Measurements from ENCODE around the gene JHY.

DNA sequence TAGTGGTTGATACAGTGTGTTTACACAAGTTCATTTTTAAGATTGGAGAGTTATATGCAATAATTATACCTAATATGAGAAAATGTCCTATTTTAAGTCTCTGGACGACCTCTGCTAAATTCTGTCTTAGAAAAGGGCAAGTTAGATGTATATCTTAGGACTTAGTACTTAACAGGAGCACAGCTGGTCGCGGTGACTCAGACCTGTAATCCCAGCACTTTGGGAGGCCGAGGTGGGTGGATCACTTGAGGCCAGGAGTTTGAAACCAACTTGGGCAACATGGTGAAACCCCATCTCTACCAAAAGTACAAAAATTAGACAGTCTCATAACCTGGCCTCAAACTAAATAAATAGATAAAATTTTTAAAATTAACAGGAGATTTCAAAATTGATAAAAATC lies 71.9 kb downstream of the JHY start:
- TF ChIP-seq CTCF (IDR thresholded peaks at IDR 0.05) (no peak), POLR2A (IDR thresholded peaks at IDR 0.05) (no peak)
